PC-3 (cell line): ENCODE data around the gene CRY2. TPM values are rescaled to one million over a fixed set of nuclear protein-coding genes. Genes with fewer than 3 reads are reported as not detected.

Source experiments
- ATAC-seq: fragments of 200-7000 bp; cut with Tn5 transposase; 2 replicates; pipeline ENCODE4 v1.9.1; 2020; ENCODE audit warnings: mild to moderate bottlenecking, moderate library complexity
- BruUV-seq: library from RNA; stranded (reverse); fragments of 400-500 nt; replicated peaks from 2 replicates; lab custom pipeline; 2021; lab: Mats Ljungman, UMichigan
- CTCF ChIA-PET: fragments of 300-600 bp; sonication (Branson Sonifier 250); formaldehyde crosslinking; loops from one replicate; lab custom pipeline; 2022; ENCODE audit warnings: antibody characterized with exemption; lab: Charles Lee
- POLR2A ChIA-PET: fragments of 300-600 bp; sonication (Branson Sonifier 250); formaldehyde crosslinking; loops from one replicate; lab custom pipeline; 2022; ENCODE audit warnings: antibody characterized with exemption; ENCODE audit not compliant: unreplicated experiment; lab: Charles Lee
- DNase-seq: peaks from one replicate; pipeline ENCODE4 v3.0.0-alpha.2; 2015
- H2AFZ ChIP-seq: fragments of 300-600 bp; sonication (generic); 2 replicates; pipeline ENCODE4 v1.6.0; 2016; ENCODE audit warnings: antibody characterized with exemption, low read length
- H3F3A ChIP-seq: fragments of 300-600 bp; sonication (generic); one replicate; pipeline ENCODE4 v1.6.0; 2017; ENCODE audit warnings: antibody characterized with exemption, low read length, control low read depth, mild to moderate bottlenecking; ENCODE audit not compliant: unreplicated experiment
- H3K27ac ChIP-seq: fragments of 300-600 bp; sonication (generic); 2 replicates; pipeline ENCODE4 v1.5.1; 2016; ENCODE audit warnings: mild to moderate bottlenecking, low read length
- H3K27me3 ChIP-seq: fragments of 300-600 bp; sonication (generic); 2 replicates; pipeline ENCODE4 v1.6.1; 2016; ENCODE audit warnings: low read length, mixed read lengths
- H3K36me3 ChIP-seq: fragments of 300-600 bp; sonication (generic); 2 replicates; pipeline ENCODE4 v1.6.1; 2016; ENCODE audit warnings: low read depth, mixed run types, low read length, mixed read lengths
- H3K4me1 ChIP-seq: fragments of 300-600 bp; sonication (generic); 2 replicates; pipeline ENCODE4 v1.5.1; 2016; ENCODE audit warnings: low read length; ENCODE audit not compliant: insufficient read depth
- H3K4me2 ChIP-seq: fragments of 300-600 bp; sonication (generic); 2 replicates; pipeline ENCODE4 v1.6.0; 2016; ENCODE audit warnings: low read length
- H3K4me3 ChIP-seq: fragments of 300-600 bp; sonication (generic); 2 replicates; pipeline ENCODE4 v1.5.1; 2016; ENCODE audit warnings: mild to moderate bottlenecking, low read length, mixed read lengths
- H3K79me2 ChIP-seq: fragments of 300-600 bp; sonication (generic); 2 replicates; pipeline ENCODE4 v1.6.1; 2017; ENCODE audit warnings: low read length, mixed read lengths
- H3K9ac ChIP-seq: fragments of 300-600 bp; sonication (generic); 2 replicates; pipeline ENCODE4 v1.6.0; 2016; ENCODE audit warnings: mild to moderate bottlenecking, low read length
- H3K9me2 ChIP-seq: fragments of 300-600 bp; sonication (generic); replicated peaks from 2 replicates; pipeline ENCODE4 v1.6.1; 2016; ENCODE audit warnings: mixed run types, low read length, mixed read lengths
- H3K9me3 ChIP-seq: fragments of 300-600 bp; sonication (generic); 2 replicates; pipeline ENCODE4 v1.6.1; 2016; ENCODE audit warnings: low read length, mixed read lengths
- H4K20me1 ChIP-seq: fragments of 300-600 bp; sonication (generic); 2 replicates; pipeline ENCODE4 v1.6.1; 2016; ENCODE audit warnings: low read length, mixed read lengths
- EZH2 ChIP-seq: fragments of 300-600 bp; sonication (generic); IDR thresholded peaks from one replicate; pipeline ENCODE4 v1.6.1; 2017; ENCODE audit warnings: antibody characterized with exemption, mild to moderate bottlenecking, low read length; ENCODE audit not compliant: unreplicated experiment
- EZH2phosphoT487 ChIP-seq: fragments of 300-600 bp; sonication (generic); IDR thresholded peaks from 2 replicates; pipeline ENCODE4 v1.6.1; 2018; ENCODE audit warnings: mild to moderate bottlenecking, antibody characterized with exemption, low read length, borderline replicate concordance
- intact Hi-C: fragments of 100-400 bp; cut with micrococcal nuclease; formaldehyde crosslinking; loops from 2 replicates; pipeline ENCODE4 v1.9.0; 2023
- total RNA-seq: library from RNA; depleted of rRNA; stranded (reverse); fragments of >200 nt; gene quantifications from 2 replicates; pipeline ENCODE4 v1.2.3, GENCODE V29; 2014
- TF ChIP-seq, protein P1 (sequence below): fragments of 300-600 bp; sonication (generic); conservative IDR thresholded peaks from 2 replicates; pipeline ENCODE4 v1.5.1; 2017; ENCODE audit warnings: antibody characterized with exemption, low read depth, mild to moderate bottlenecking, low read length

CRY2 gene
- total RNA-seq, 1 experiment from 2014 or later: 9.5 TPM

DNA sequence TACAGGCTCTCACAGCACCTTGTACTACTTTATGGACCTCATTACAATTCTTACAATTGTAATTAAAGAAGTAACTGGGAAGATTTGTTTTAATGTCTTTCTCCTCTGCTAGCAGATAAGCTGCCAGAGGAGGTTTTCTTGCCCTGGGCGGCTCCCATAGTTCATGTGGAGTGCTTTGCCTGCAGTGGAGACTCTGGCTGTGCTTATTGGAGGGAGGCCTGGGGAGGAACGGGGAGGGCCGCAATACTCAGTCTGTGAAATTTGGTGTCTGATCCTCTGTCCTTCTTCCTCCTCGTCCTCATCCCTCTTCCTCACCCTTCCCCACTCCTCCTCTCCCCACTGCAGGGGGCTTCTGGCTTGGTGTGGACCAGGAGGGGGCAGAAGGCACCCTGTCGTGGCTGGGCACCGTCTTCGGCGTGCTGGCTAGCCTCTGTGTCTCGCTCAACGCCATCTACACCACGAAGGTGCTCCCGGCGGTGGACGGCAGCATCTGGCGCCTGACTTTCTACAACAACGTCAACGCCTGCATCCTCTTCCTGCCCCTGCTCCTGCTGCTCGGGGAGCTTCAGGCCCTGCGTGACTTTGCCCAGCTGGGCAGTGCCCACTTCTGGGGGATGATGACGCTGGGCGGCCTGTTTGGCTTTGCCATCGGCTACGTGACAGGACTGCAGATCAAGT, 36.7 kb upstream of the CRY2 start:
- peaks cover 24% of the 10 kb centered on the region for H3K79me2 ChIP-seq
- no peak overlapping the region for H3K9ac ChIP-seq
- no peak overlapping the region for H3K4me3 ChIP-seq
- no peaks in the 10 kb centered on the region for H3K27me3 ChIP-seq
- no peaks in the 10 kb centered on the region for H3K9me3 ChIP-seq
- H3K27ac ChIP-seq: no peak overlapping the region
- 0 out of 2 replicates have a peak, but pooled peaks cover 4% of the 10 kb centered on the region for H3K36me3 ChIP-seq
- H3K9me2 ChIP-seq: no peaks in the 10 kb centered on the region
- BruUV-seq: no TSS peak
- H3K4me2 ChIP-seq: no peak overlapping the region
- peaks cover 3% of the 10 kb centered on the region; the same call in 1 of the 2 replicates for H4K20me1 ChIP-seq
- CTCF ChIA-PET: no interaction called here
- ATAC-seq (no peak), DNase-seq (no peak)
- POLR2A ChIA-PET: no interaction called here
- TF ChIP-seq, protein P1, sequence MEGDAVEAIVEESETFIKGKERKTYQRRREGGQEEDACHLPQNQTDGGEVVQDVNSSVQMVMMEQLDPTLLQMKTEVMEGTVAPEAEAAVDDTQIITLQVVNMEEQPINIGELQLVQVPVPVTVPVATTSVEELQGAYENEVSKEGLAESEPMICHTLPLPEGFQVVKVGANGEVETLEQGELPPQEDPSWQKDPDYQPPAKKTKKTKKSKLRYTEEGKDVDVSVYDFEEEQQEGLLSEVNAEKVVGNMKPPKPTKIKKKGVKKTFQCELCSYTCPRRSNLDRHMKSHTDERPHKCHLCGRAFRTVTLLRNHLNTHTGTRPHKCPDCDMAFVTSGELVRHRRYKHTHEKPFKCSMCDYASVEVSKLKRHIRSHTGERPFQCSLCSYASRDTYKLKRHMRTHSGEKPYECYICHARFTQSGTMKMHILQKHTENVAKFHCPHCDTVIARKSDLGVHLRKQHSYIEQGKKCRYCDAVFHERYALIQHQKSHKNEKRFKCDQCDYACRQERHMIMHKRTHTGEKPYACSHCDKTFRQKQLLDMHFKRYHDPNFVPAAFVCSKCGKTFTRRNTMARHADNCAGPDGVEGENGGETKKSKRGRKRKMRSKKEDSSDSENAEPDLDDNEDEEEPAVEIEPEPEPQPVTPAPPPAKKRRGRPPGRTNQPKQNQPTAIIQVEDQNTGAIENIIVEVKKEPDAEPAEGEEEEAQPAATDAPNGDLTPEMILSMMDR: no peak
- TF ChIP-seq EZH2 (no peak), EZH2phosphoT487 (no peak)
- no peaks in the 10 kb centered on the region for H3F3A ChIP-seq
- peaks cover 23% of the 10 kb centered on the region for H3K4me1 ChIP-seq
- intact Hi-C loops: no loop called here
- no peak overlapping the region for H2AFZ ChIP-seq

DNA sequence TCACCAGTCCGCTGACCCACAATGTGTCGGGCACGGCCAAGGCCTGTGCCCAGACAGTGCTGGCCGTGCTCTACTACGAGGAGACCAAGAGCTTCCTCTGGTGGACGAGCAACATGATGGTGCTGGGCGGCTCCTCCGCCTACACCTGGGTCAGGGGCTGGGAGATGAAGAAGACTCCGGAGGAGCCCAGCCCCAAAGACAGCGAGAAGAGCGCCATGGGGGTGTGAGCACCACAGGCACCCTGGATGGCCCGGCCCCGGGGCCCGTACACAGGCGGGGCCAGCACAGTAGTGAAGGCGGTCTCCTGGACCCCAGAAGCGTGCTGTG, 36.2 kb upstream of the CRY2 start:
- H3K9me3 ChIP-seq: no peaks in the 10 kb centered on the region
- no peak overlapping the region for H2AFZ ChIP-seq
- DNase-seq: no peak
- no peak for ATAC-seq
- peaks cover 18% of the 10 kb centered on the region for H3K4me1 ChIP-seq
- ChIA-PET POLR2A (no interaction called here), CTCF (no interaction called here)
- H3K27ac ChIP-seq: no peak overlapping the region
- 0 out of 2 replicates have a peak, but pooled peaks cover 4% of the 10 kb centered on the region for H3K36me3 ChIP-seq
- H3K9me2 ChIP-seq: no peaks in the 10 kb centered on the region
- no peak overlapping the region for H3K4me2 ChIP-seq
- TF ChIP-seq EZH2: no peak
- TF ChIP-seq, protein P1: no peak
- no peak for TF ChIP-seq EZH2phosphoT487
- H3K4me3 ChIP-seq: no peak overlapping the region
- H4K20me1 ChIP-seq: peaks cover 3% of the 10 kb centered on the region; the same call in 1 of the 2 replicates
- H3F3A ChIP-seq: no peaks in the 10 kb centered on the region
- BruUV-seq: no TSS peak
- H3K9ac ChIP-seq: no peak overlapping the region
- intact Hi-C loops: no loop called here
- peaks cover 19% of the 10 kb centered on the region for H3K79me2 ChIP-seq
- no peaks in the 10 kb centered on the region for H3K27me3 ChIP-seq

DNA sequence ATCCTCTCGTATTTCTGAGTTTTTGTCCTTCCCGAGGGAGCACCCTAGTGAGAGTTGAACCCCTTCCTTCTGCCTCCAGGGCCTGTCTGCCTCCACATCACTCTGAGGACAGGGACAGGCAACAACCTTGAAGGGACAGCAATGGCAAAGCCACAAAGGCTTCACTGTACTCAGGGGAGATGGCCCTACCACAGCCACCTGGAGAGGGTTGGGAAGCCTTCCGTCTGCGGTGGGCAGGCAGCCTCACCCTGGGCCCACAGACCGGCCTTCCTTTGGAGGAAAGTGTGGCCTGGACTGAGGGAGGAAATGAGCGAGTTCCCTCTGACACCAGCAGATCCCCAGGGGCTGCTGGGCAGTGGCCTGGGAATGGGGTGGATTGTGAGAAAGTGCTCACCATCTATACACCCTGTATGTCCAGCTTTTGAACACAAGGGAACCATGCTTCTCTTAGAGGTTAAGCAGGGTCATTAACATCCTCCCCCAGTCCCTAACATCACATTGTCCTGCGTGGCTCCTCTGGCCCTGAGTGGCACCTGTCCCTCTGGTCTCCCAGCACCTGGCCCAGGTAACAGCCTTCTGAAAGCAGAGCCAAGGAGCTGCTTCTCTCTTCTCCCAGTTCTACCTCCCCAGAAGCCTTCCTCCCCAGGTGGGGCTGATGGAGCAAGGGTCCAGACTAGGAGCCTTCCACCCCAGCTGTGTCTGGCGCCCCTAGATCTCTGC, 35.5 kb upstream of the CRY2 start:
- H3K27ac ChIP-seq: no peak overlapping the region
- no peak overlapping the region for H3K9ac ChIP-seq
- BruUV-seq: no TSS peak
- no peaks in the 10 kb centered on the region for H3F3A ChIP-seq
- ChIA-PET POLR2A (no interaction called here), CTCF (no interaction called here)
- H3K4me2 ChIP-seq: no peak overlapping the region
- 0 out of 2 replicates have a peak, but pooled peaks cover 4% of the 10 kb centered on the region for H3K36me3 ChIP-seq
- TF ChIP-seq, protein P1: no peak
- TF ChIP-seq EZH2: no peak
- no peak for TF ChIP-seq EZH2phosphoT487
- H3K27me3 ChIP-seq: no peaks in the 10 kb centered on the region
- H4K20me1 ChIP-seq: no peaks in the 10 kb centered on the region
- H3K4me3 ChIP-seq: no peak overlapping the region
- DNase-seq (no peak), ATAC-seq (no peak)
- H3K4me1 ChIP-seq: peaks cover 12% of the 10 kb centered on the region; the same call in 1 of the 2 replicates
- no peaks in the 10 kb centered on the region for H3K9me2 ChIP-seq
- H2AFZ ChIP-seq: no peak overlapping the region
- H3K79me2 ChIP-seq: peaks cover 13% of the 10 kb centered on the region
- H3K9me3 ChIP-seq: no peaks in the 10 kb centered on the region
- intact Hi-C loops: no loop called here
